GM18526 (cell line): Measurements from ENCODE around the gene CUL9.

Source experiments
- POLR2A ChIP-seq: IDR thresholded peaks from 3 replicates; pipeline ENCODE4 v1.6.1; 2011; ENCODE audit not compliant: insufficient read length; ENCODE audit errors: extremely low read depth

Gene CUL9

DNA sequence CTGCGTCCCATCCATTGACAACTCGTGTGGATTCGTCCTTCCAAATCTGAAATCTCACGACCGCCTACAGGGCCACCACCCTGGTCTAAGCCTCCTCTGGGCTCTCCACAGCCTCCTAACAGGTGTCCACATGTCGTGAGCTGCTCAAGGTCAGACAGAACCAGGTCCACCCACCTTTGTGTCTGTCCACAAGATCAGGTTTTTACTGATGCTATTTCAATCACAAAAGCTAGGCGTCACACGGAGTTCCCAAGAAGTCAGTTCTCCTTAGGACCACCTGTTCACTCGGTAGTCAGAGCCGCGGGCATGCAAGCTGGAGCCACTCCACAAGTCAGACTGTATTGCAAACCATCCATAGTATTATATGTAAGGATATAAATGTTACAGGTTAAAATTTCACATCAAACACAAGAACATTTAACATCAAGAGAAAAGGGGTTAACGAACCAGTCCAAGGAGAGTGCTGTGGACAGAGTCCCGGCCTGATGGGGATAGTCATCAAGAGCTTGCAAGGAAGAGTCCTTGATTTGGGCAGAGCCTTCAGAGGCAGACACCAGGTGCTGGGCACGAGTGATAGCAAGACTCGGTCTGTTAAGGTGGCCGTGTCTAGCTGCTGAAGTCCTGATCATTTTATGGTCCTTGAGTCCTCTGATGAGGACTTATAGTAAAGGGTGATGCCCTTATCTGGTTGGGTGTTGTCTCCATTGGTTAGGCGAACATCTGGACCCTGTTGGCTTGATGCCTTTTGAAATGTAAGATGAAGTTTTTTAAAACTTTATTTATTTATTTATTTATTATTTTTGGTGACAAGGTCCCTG is 48.0 kb downstream of the CUL9 start:
- TF ChIP-seq POLR2A = no peak

DNA sequence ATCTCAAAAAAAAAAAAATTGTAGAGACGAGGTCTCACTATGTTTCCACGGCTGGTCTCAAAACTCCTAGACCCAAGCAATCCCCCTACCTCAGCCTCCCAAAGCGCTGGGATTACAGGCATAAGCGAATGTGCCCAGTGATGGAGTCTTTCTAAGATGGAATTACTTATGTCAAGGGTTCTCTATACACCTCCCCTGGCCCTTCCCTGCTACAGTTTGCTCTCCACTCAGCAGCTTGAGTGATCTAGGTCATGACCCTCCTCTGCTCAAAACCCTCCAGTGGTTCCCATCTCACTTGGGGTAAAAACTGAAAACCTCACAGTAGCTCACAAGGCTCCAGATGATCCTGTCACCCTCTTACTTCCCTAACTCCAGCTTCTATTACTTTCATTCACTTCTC is 49.1 kb downstream of the CUL9 start:
- TF ChIP-seq POLR2A = no peak

DNA sequence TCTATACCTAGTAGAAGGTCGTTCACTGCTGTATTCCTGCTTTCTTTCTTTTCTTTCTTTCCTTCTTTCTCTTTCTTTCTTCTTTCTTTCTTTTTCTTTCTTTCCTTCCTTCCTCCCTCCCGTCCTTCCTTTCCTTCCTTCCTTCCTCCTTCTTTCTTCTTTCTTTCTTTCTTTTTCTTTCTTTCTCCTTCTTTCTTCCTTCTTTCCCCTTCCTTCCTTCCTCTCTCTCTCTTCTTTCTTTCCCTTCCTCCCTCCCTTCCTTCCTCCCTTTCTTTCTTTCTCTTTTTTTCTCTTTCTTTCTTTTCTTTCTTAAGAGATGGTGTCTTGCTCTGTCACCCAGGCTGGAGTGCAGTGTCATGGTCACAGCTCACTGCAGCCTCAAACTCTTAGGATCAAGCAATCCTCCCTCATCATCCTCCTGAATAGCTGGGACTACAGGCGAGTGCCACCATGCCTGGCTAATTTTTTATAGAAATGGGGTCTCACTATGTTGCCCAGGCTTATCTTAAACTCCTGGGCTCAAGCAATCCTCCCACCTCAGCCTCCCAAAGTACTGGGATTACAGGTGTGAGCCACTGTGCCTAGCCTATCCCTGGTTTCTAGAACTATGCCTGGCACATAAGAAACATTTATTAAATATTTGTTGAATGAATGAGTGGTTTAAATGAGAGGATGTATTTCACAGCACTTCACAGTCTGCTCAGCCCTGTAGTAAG is 49.9 kb downstream of the CUL9 start:
- TF ChIP-seq POLR2A = no peak

- TF ChIP-seq POLR2A = no peak
Observed at GRCh38 chr6:43235841-43236240, 53.8 kb downstream of the CUL9 start.

- TF ChIP-seq POLR2A = no peak
Observed at GRCh38 chr6:43239054-43239453, 57.1 kb downstream of the CUL9 start.

DNA sequence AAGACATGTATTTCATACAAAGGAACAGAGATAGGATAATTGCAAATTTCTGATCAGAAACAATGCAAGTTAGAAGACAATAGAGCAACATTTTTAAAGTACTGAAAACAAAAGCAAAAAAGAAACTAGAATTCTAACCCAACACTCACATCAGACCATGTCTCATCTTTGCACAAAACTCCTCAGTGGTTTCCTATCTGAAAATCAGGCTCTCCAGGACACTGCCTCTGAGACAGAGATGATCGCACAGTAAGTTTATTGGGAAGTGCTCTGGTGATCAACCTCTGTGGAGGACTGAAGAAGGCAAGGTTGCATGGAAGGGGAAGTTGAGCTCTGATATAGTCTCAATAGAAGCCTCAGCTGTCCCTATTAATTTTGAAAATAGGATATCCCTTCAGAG is 59.0 kb downstream of the CUL9 start:
- no peak for TF ChIP-seq POLR2A

GRCh38 chr6:43241446-43241845 is 59.5 kb downstream of the CUL9 start:
- TF ChIP-seq POLR2A = no peak

GRCh38 chr6:43242908-43243663 is 61.1 kb downstream of the CUL9 start, which contains the start of gene TTBK1:
TTBK1 (plus strand) TSS chr6:43243481; CDS start chr6:43246661, 3,180 bp downstream.
- TF ChIP-seq POLR2A = no peak

DNA sequence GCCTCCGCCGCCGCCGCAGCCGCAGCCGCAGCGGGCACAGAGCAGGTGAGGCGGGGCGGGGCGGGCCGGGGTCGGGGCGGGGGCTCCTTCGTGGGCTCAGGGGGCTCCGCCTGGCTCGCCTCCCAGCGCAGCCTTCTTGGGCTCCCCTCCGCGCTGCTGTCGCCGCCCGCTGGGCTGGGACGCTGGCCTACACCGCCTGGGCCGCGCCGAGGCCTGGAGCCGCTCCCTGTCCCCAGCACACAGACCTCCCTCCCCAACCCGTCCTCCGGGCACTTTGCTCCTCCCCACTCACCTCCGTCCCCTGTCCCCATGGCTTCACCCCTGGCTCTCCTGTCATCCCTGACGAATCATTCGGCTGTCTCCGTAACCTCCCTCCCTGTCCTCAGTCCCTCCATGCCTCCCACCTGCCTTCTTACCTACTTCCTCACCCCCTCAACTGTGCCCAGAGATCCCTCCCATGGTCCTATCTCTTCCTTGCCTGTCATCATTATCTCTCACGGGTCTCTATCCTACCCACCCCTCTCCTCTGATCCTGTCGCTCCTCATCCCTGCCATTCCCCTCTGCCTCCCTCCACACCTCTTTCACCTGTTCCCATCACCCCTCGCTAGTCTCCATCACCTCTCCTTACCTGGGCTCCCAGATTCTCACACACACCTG is 61.8 kb downstream of the CUL9 start:
- no peak for TF ChIP-seq POLR2A

- peak; percentile 25 for TF ChIP-seq POLR2A
Observed at GRCh38 chr6:43246301-43247113, 64.5 kb downstream of the CUL9 start.

- no peak for TF ChIP-seq POLR2A
Observed at GRCh38 chr6:43247114-43247999, 65.4 kb downstream of the CUL9 start.

DNA sequence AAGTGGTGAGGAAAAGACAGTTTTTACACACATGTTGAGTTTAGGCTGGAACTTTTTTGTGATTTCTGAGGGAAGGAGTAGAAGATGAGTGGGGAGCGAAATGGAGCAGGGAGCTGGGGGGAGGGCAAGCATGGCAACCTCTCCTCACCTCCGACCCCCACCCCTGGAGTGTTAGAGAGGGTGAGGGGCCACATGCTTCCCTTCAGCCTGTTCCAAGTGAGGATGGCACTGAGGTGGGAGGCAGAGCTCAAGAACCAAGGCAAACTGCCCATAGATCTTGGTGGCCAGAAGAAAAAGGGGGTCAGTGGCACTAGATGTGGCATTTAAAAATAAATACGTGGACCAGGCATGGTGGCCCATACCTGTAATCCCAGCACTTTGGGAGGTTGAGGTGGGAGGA is 66.1 kb downstream of the CUL9 start:
- TF ChIP-seq POLR2A = no peak

- TF ChIP-seq POLR2A = no peak
Observed at GRCh38 chr6:43248791-43249190, 66.8 kb downstream of the CUL9 start.
